Ectodermal cell (in vitro differentiated cells): ENCODE results near the gene RNF31.

Experiments
- H3K27ac ChIP-seq: 2 replicates; pipeline ENCODE4 v1.7.0; 2013; ENCODE audit warnings: mild to moderate bottlenecking, low read depth, low read length; ENCODE audit not compliant: insufficient read depth, poor library complexity, severe bottlenecking
- H3K27me3 ChIP-seq: 2 replicates; pipeline ENCODE4 v1.7.0; 2013; ENCODE audit warnings: mild to moderate bottlenecking, low read length; ENCODE audit not compliant: insufficient read depth, control insufficient read depth, poor library complexity, severe bottlenecking
- H3K36me3 ChIP-seq: one replicate; pipeline ENCODE4 v1.7.0; 2013; ENCODE audit warnings: low read length; ENCODE audit not compliant: control insufficient read depth, insufficient read depth
- H3K4me1 ChIP-seq: one replicate; pipeline ENCODE4 v1.7.0; 2013; ENCODE audit warnings: low read length; ENCODE audit not compliant: control insufficient read depth, insufficient read depth
- H3K4me3 ChIP-seq: 2 replicates; pipeline ENCODE4 v1.7.0; 2013; ENCODE audit warnings: low read depth, low read length, control low read depth; ENCODE audit not compliant: insufficient read depth
- H3K9me3 ChIP-seq: 2 replicates; pipeline ENCODE4 v1.7.0; 2013; ENCODE audit warnings: mild to moderate bottlenecking, low read length, moderate library complexity; ENCODE audit not compliant: control insufficient read depth
- WGBS, 2 experiments: methylation state at CpG; one replicate each; pipeline ENCODE4 v1.1.7; 2013; ENCODE audit warnings: missing lambda C conversion rate in 2 of 2; 5-methylcytosine and 5-hydroxymethylcytosine counted together

The RNF31 gene

DNA sequence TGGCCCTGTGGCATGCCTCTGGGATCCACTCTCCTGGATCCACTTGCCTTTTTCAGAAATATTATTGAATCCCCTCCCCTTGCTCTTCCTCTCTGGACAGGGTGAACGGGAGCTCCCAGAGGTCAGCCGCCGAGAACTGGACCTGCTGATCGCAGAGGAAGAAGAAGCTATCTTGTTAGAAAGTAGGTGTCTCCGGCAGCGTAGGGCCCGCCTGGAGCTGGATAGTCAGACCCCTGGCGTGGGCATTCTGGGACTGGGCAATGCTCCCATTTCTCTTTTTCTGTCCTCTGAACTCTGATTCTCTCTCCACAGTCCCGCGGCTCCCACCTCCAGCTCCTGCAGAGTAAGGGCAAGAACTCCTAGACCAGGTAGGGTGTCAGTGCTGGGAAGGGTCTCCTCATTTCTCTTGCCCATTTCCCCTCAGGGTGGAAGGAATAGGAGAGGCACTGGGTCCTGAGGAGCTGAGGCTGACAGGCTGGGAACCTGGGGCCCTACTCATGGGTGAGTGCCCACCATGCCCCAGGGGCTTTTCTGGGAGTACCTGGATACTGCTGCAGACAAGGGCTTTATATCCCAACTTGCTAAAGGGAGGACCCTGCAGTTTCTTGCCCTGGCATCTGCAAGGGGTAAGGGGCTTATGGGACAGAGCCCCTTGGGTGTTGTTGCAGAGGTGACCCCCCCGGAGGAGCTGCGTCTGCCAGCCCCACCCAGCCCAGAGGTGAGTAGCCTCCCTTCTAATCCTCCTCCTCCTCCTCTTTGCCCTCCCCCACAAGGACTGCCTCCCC, 29.9 kb downstream of the RNF31 start:
- WGBS, 2 experiments = 89 to 94% methylated on average over 12 of the region's 12 CpGs
- Histone ChIP-seq H3K4me3 (no peak overlapping the region), H3K27ac (no peak overlapping the region), H3K4me1 (peaks cover 6% of the 10 kb centered on the region), H3K36me3 (peaks cover 21% of the 10 kb centered on the region), H3K9me3 (no peaks in the 10 kb centered on the region), H3K27me3 (no peaks in the 10 kb centered on the region)

DNA sequence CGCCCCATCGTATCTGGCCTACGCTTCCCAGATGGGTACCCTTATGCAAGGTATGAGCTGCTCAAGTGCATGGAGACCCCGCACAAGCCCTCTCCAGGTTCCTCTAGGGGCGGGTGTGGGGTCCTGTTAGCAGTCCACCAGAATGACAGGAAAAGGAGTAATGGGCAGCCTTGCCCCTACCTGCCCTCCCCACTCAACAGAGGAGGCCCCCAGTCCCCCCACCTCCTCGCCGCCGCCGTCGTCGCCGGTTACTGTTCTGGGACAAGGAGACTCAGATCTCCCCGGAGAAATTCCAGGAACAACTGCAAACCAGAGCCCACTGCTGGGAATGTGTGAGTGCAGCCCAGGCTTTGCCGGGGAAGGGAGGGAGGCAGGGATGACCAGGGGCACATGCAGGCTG, 30.6 kb downstream of the RNF31 start:
- H3K9me3 ChIP-seq = no peaks in the 10 kb centered on the region
- no peak overlapping the region for H3K27ac ChIP-seq
- peaks cover 21% of the 10 kb centered on the region for H3K36me3 ChIP-seq
- 95 to 96% methylated on average over 14 of the region's 14 CpGs for WGBS, 2 experiments
- no peaks in the 10 kb centered on the region for H3K27me3 ChIP-seq
- no peak overlapping the region for H3K4me3 ChIP-seq
- H3K4me1 ChIP-seq = peaks cover under 1% of the 10 kb centered on the region

DNA sequence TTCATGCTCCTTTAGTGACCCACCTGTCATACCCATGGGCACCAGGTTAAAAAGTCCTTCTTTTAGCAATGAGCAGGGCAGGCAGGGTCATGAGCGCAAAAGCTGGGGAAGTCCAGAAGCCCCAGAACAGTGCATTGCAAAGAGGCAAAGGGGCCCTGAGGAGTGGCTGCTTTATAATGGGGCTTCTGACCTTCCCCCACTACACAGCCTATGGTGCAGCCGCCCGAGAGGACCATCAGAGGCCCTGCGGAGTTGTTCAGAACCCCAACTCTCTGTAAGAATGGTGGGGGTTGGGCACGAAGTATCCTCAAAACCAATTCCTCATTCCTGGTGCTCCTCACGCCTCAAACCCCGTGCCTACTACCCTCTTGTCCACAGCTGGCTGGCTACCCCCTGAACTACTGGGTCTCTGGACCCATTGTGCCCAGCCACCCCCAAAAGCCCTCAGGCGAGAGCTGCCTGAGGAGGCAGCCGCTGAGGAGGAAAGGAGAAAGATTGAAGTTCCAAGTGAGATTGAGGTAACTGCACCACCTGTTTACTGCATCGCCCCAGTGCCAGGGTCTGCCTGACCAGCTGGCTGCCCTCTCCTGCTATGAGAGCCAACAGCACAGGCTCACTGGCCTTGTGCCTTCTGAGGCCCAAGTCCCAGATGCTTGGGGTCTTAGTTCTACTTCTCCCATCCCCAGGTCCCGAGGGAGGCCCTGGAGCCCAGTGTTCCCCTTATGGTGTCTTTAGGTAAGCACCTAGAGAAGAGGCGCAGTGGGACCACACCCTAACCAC, 31.3 kb downstream of the RNF31 start:
- H3K4me1 ChIP-seq = no peaks in the 10 kb centered on the region
- H3K9me3 ChIP-seq = no peaks in the 10 kb centered on the region
- 91 to 95% methylated on average over 12 of the region's 12 CpGs for WGBS, 2 experiments
- H3K27me3 ChIP-seq = no peaks in the 10 kb centered on the region
- no peak overlapping the region for H3K27ac ChIP-seq
- H3K4me3 ChIP-seq = no peak overlapping the region
- peaks cover 21% of the 10 kb centered on the region for H3K36me3 ChIP-seq

DNA sequence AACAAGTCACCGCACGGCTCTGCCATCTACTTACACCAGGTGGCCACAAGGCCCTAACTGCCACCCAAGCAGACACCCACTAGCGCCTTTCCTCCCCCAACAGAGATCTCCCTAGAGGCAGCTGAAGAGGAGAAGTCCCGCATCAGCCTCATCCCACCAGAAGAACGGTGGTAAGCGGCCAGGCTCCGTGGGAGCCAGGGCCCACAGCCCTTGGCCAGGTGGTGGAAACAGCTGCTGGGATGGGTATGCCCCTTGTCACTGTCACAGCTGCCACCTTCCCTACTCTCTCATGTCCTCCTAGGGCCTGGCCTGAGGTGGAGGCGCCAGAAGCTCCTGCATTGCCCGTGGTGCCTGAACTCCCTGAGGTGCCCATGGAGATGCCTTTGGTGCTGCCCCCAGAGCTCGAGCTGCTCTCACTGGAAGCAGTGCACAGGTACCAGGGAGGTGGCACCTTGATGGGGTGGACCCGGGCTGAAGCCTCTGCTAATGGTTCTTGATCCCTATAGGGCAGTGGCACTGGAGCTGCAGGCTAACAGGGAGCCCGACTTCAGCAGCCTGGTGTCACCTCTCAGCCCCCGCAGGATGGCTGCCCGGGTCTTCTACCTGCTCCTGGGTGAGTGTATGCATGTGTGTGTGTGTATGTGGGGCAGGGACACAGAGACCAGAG, 32.1 kb downstream of the RNF31 start:
- 93 to 94% methylated on average over 14 of the region's 14 CpGs for WGBS, 2 experiments
- no peak overlapping the region for H3K27ac ChIP-seq
- H3K4me1 ChIP-seq = no peaks in the 10 kb centered on the region
- peaks cover 21% of the 10 kb centered on the region for H3K36me3 ChIP-seq
- H3K27me3 ChIP-seq = no peaks in the 10 kb centered on the region
- no peaks in the 10 kb centered on the region for H3K9me3 ChIP-seq
- no peak overlapping the region for H3K4me3 ChIP-seq

DNA sequence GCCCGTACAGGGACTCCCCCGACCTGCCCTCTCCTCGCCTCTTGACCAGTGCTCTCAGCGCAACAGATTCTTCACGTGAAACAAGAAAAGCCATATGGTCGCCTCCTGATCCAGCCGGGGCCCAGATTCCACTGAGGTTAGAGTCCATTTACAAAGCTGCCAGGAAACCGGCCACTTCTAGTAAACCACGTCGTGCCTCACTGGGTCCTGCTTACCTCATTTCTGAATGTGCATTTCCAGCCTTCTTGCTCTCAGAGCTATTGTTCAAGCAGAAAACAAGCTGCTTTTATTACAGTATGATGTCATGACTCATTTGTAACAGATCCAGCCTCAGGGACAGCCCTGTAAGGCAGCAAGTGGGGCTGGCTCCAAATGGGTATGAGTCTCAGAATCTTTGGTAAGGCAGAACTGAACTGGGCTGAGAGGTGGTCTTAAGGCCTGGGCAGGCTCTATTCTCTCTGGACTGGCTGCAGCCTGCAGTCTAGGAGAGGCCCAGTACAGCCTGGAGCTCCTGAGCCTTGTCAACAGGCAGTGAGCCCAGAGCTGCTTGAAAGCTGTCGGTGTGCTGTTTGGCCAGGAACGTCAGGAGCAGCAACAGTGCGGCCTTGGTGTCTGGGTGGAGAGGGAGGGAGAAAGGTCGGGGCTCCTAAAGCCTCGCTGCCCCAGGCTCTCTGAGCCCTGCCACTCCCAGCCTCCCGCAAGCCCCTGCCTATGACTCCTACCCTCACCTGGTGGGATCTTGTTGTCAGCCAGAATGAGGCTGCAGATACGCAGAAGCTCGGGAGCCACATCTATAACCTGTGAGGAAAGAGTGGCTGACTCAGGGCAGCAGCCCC, 32.9 kb downstream of the RNF31 start:
- H3K4me1 ChIP-seq = no peaks in the 10 kb centered on the region
- WGBS, 2 experiments = 93 to 95% methylated on average over 18 of the region's 18 CpGs
- no peaks in the 10 kb centered on the region for H3K9me3 ChIP-seq
- no peak overlapping the region for H3K27ac ChIP-seq
- no peaks in the 10 kb centered on the region for H3K27me3 ChIP-seq
- no peak overlapping the region for H3K4me3 ChIP-seq
- peaks cover 21% of the 10 kb centered on the region for H3K36me3 ChIP-seq

DNA sequence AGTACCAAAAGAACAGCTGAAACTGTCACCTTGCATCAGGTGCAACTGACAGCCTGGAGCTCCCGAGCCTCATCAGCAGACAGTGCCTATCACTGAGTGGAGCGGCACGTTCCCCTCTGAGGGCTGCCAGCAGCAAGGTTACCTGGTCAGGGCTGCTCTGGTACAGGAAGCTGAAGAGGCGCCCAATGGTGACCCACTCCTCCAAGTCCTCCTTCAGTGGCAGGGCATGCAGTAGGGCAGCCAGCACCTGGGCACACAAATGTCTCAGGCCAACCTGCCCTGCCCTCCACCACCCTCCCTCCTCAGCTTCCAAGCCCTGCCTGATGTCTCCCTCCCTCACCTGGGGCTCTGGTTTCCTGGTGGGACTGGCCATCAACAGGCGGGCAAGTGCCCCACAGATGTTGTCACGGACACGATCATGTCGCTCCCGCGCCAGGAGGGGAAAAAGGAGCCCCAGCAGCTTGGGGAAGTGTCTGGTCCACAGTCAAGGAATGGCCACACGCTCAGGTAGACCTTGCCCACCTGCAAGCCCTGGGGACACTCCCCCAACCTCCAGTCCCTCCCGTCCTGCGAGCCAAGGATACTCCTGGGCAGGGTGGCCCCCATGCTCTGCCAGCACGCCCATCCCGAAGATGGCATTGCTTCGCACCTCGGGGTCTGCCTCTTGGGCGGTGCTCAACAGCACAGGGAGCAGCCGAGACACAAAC, 34.2 kb downstream of the RNF31 start:
- Histone ChIP-seq H3K27ac (no peak overlapping the region), H3K9me3 (no peaks in the 10 kb centered on the region), H3K27me3 (no peaks in the 10 kb centered on the region), H3K4me3 (no peak overlapping the region), H3K36me3 (peaks cover 30% of the 10 kb centered on the region), H3K4me1 (no peaks in the 10 kb centered on the region)
- 94 to 96% methylated on average over 19 of the region's 19 CpGs for WGBS, 2 experiments

DNA sequence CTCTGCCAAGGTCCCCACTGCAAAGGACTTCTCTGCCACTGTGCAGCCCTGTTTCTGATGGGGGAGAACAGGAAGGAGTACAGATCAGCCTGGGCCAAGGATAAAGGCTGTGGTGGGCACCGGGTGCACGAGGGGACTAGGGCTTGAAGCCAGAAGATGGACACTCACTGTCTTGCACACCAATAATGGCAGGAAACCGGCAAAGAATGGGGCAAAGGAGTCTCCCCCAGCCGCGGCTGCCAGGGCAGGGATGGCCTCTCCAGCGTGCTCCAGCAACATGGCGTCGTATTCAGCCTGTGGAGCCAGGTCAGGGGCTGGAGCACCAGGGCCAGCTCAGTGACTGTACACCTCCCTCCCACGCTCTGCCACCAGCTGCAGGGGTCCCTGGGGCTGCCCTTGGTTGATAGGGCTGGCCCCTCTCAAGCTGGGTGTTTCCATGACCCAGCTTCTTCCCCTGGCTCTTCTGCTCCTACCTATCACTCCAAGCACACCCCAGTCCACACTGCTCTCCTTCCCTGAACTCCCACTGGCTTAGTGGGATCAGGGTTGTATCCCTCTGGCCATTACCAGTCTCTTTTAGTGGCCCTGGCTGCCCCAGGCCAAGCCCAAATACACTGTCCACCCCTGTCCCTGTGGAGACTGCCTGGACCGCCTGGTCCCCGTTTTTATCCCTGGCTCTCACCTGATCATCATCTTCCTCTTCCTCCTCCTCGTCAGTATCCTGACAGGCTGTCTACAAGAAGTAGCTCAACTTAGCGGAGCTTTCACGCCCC, 35.0 kb downstream of the RNF31 start:
- H3K27me3 ChIP-seq = no peaks in the 10 kb centered on the region
- H3K9me3 ChIP-seq = no peaks in the 10 kb centered on the region
- no peaks in the 10 kb centered on the region for H3K4me1 ChIP-seq
- WGBS, 2 experiments = 94 to 95% methylated on average over 14 of the region's 14 CpGs
- peaks cover 37% of the 10 kb centered on the region for H3K36me3 ChIP-seq
- H3K27ac ChIP-seq = no peak overlapping the region
- H3K4me3 ChIP-seq = no peak overlapping the region

DNA sequence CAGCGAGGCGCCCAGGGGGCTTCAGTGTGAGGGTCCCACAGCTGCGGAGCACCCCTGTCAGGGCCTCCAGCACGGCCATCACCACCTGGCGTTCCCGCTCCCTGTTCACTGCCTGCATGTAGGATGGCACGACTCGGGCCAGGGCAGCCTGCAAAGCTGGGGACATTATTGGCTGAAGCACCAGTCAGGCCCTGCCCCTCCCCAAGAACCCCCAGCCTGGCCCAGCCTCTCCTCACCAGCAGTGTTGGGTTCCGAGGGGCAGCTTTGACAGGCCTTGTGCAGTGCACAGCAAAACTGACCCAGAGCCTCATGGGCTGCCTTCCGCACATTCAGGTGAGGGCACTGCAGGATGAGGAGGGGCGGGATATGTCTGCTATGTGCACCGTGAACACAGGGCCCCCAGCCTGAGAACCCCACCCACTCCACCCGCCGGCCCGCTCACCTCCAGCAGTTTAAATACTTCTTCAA, 35.8 kb downstream of the RNF31 start:
- Histone ChIP-seq H3K36me3 (peaks cover 34% of the 10 kb centered on the region), H3K27me3 (no peaks in the 10 kb centered on the region), H3K4me1 (peaks cover 7% of the 10 kb centered on the region), H3K4me3 (no peak overlapping the region), H3K27ac (no peak overlapping the region), H3K9me3 (no peaks in the 10 kb centered on the region)
- 92 to 95% methylated on average over 15 of the region's 15 CpGs for WGBS, 2 experiments
